HTERT RPE-1 (cell line): Measurements from ENCODE around the gene CCDC3.

Experiments
- in situ Hi-C: fragments of 300-500 bp; cut with MboI; formaldehyde crosslinking; loops from 4 replicates; pipeline ENCODE4 v1.14.3; 2020; ENCODE audit warnings: low sequenced_read_pairs

The CCDC3 gene

GRCh38 chr10:12927896-12928295 lies 73.6 kb downstream of the CCDC3 start:
- in situ Hi-C loops, result no loop called here

DNA sequence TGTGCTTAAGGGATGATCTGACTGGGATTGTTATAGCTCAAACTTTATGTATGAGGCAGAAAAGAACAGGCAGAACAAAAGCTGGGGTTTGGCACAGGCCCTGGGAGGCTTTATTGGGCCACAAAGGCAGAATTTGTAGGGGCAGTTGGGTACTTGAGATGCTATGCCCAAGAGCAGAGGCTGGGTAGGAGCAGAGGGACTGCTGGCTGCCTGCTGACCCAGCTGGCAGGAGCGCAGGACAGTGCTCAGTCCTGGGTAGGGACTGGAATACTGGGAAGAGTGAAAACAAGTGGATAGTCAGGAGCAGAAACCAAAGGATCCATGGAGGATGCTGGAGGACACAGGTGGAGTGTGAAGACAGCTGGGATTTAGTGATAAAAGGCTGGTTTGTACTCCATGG lies 75.7 kb downstream of the CCDC3 start:
- in situ Hi-C loops, result no loop called here

GRCh38 chr10:12924911-12925310 lies 76.6 kb downstream of the CCDC3 start:
- in situ Hi-C loops, result no loop called here

GRCh38 chr10:12922117-12922900 lies 79.2 kb downstream of the CCDC3 start:
- in situ Hi-C loops, result no loop called here

DNA sequence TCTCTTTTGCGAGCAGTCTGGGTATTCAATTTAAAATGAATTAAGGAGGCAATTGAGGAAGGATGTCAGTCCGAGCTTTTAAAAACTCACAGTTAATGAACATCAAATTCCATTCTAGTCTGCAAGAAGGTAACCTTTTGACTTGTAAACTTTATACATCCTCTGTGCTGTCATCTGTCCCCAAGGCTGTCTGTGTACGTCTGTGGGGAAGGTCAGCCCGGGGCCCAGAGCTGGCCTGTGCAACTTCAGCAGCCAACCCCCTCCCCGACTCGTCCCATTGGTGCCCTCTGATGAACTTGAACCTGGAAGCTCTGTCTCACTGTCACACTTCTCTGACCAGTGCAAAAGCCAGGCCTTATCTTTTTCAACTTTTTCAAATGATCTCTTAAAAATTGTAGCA lies 80.3 kb downstream of the CCDC3 start:
- in situ Hi-C loops, result no loop called here

DNA sequence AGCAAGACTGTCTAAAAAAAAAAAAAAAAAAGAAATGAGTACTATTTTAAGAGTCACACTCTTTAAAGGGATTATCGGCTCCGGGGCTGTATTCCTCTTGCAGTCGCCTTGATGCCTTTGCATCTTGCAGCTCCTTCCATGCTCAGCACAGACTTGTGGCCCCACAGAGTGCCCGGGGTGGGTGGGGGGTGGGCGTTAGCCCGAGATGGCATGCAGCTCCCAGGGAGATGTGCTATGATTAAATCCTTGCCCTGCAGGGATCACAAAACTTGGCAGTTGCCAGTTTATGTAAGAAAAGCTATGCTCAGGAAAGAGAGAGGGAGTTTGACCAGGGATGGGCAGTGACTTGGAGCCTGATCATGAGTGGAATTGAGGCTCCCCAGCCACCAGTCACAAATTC lies 81.9 kb downstream of the CCDC3 start:
- in situ Hi-C loops, result no loop called here

DNA sequence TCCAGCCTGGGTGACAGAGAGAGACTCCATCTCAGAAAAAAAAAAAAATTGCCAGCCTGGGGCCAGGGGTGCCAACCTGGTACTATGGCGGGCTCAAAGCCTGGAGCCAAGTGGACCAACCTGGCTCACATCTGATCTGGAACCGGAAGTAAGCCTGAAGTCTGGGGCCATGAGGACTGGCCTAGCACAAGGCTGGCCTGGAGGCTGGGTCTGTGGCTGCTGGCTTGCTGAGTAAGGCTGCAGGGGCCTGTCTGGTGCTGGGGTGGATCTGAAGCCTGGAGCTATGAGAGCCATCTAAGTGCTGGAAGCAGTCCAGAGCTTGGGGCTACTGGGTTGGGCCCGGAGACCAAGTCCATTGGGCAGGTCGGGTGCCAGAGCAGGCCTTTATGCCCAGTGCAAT lies 84.9 kb downstream of the CCDC3 start:
- in situ Hi-C loops, result no loop called here

DNA sequence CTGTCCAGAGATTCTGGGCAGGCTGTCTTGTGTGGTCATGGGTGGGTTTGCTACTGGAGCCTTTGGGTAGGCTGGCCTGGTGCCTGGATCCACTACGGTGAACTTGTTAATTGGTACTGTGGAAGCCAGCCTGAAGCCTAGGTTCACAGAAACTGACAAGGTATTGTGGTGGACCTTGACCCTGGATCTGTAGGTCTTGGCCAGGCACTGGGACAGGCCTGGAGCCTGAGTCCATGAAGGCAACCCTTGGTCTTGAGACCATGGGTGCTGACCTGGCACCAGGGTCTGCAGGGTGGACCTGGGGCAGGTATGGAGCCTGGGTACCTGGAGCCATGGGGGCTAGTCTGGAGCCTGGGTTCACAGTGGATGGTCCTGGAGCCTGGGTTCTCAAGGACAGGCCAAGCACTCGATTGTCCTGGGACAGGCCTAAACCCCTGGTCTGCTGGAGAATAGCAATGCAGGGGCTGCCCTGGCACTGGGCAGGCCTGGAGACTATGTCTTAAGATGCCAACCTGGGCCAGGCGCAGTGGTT lies 85.8 kb downstream of the CCDC3 start:
- in situ Hi-C loops, result no loop called here

- in situ Hi-C loops, result no loop called here
These were observed 87.4 kb downstream of the CCDC3 start for GRCh38 chr10:12914111-12914510.

DNA sequence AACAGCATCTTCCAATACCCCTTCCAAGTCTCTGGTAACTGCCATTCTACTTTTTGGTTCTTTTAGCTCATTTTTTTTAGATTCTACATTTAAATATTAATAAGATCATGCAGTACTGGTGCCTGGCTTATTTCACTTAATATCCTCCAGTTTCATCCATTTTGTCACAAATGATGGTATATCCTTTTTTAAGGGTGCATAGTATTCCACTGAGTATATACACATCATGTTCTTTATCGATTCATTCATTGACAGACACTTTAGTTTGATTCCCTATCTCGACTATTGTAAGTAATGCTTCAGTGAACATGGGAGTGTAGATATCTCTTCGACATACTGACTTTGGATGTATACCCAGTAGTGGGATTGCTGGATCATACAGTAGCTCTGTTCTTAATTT lies 89.7 kb downstream of the CCDC3 start:
- in situ Hi-C loops, result no loop called here

GRCh38 chr10:12910835-12911234 lies 90.7 kb downstream of the CCDC3 start:
- in situ Hi-C loops, result no loop called here

- in situ Hi-C loops, result no loop called here
These were observed 91.7 kb downstream of the CCDC3 start for GRCh38 chr10:12909836-12910185.

- in situ Hi-C loops, result no loop called here
These were observed 92.2 kb downstream of the CCDC3 start for GRCh38 chr10:12909182-12909835.

DNA sequence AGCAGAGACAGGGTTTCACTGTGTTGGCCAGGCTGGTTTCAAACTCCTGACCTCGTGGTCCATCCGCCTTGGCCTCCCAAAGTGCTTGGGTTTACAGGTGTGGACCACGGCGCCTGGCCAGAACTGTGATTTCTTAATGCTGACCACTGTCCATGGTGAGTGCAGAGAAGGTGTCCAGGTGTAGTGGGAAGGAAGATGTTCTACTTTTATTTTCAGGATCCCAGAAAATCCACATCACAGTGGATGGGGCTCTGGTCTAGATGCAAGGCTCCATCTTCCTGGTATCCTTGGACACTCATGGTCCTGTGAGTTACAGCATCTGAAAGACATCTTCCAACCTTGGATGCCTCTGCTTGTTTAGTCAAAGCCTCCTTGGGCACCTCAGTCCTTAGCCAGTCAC lies 92.7 kb downstream of the CCDC3 start:
- in situ Hi-C loops, result no loop called here

GRCh38 chr10:12907656-12908055 lies 93.9 kb downstream of the CCDC3 start:
- in situ Hi-C loops, result no loop called here

- in situ Hi-C loops, result no loop called here
These were observed 95.4 kb downstream of the CCDC3 start for GRCh38 chr10:12906051-12906541.

DNA sequence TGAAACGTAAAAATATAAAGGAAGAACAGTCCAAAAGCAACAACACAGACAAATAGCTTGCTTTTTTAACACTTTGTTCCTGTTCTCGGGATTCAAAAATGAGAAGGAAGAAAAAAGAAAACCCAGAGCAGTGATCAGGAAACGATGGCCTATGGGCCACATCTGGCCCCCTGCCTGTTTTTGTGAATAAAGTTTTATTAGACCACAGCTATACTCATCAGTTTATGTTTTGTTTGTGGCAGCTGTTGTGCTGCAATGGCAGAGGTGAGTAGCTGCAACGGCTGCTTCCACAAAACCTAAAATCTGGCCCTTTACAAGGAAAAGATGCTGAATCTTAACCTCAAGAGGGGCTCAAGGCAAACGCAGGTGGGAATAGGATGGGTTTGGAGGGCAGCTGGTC lies 96.4 kb downstream of the CCDC3 start:
- in situ Hi-C loops, result no loop called here

GRCh38 chr10:12902851-12903358 lies 98.6 kb downstream of the CCDC3 start:
- in situ Hi-C loops, result no loop called here

- in situ Hi-C loops, result no loop called here
These were observed 99.4 kb downstream of the CCDC3 start for GRCh38 chr10:12902135-12902572.

DNA sequence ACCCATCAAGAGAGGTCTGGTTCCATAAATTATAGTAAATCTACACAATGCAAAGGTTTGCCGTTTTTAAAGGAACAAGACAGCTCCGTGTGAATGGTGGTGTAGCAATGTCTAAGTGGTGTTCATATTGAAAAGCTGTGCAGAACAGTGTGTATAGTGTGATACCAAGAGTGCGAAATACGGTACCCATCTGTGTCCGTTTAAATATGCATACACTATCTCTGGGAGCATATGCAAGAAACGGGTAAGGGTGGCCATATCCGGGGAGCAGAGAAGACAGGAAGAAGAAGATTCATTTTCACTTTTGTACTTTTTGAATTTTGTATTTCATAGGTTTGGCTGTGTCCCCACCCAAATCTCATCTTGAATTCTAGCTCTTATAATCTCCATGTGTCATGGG lies 102.0 kb downstream of the CCDC3 start:
- in situ Hi-C loops, result no loop called here

GRCh38 chr10:12898271-12898670 lies 103.2 kb downstream of the CCDC3 start:
- in situ Hi-C loops, result no loop called here

GRCh38 chr10:12897278-12897677 lies 104.2 kb downstream of the CCDC3 start:
- in situ Hi-C loops, result no loop called here
